ENCODE results near the gene GZF1. TPM values are rescaled to one million over a fixed set of nuclear protein-coding genes. Genes with fewer than 3 reads are reported as not detected.
A peak's percentile ranks its signal among the peaks of the same experiment; 100 is the strongest.

The GZF1 gene
- polyA plus RNA-seq, 1 experiment, result 22.7 TPM

DNA sequence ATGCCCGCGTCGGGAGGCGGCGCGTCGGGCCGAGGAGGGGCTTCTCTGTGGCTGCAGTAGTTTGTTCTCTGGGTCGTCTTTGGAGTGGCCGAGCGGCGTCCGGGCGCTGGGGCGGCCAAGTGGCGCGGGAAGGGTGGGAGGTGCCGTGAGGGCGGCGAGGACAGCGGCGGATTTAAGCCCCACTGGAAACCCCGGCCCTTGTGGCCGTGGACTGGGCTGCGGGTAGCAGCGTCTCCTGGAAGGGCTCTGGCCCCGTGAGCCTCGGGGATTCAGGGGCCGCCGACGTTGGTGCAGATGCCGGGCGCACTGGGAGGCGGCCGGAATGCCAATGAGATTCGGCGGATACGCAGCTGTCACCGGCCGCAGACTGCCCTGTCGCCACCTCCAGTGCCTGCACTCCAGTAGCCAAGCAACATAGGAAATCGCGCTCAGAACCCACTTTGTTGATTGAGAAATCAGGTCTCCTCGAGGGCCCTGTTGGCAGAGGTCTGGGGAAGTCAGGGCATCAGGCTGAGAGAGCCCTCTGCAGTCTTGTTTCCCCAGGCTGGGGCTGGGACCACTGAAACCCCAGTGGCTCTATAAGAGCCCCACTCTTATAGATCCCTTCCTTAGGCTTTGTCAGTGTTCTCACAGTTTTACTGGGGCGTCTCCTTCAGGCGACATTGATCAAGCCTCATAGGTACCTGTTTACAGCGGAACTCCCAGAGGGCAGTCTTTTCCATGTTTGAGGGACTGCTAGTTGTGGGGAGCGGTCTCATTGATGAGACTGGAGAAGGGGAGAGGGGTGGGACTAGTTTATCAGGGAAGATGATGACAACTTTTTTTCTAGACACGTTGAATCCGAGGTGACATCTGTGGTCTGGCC is 642 bp downstream of the GZF1 start:
- ChIA-PET CTCF (interaction anchor here (0.5 kb wide), 1 partner anchor 260 kb away, joined by 3 read pairs; no protein-coding TSS in a partner anchor), POLR2A (no interaction called here)
- DNase-seq (ENCODE audit: low read depth), result no peak
- peak overlapping the region; percentile 73 for H3K4me3 ChIP-seq (ENCODE audit: low read depth, low read length)
- H3K36me3 ChIP-seq (ENCODE audit: control insufficient read depth, insufficient read depth, low read length), result peaks cover 5% of the 10 kb centered on the region
- TF ChIP-seq, protein P1, sequence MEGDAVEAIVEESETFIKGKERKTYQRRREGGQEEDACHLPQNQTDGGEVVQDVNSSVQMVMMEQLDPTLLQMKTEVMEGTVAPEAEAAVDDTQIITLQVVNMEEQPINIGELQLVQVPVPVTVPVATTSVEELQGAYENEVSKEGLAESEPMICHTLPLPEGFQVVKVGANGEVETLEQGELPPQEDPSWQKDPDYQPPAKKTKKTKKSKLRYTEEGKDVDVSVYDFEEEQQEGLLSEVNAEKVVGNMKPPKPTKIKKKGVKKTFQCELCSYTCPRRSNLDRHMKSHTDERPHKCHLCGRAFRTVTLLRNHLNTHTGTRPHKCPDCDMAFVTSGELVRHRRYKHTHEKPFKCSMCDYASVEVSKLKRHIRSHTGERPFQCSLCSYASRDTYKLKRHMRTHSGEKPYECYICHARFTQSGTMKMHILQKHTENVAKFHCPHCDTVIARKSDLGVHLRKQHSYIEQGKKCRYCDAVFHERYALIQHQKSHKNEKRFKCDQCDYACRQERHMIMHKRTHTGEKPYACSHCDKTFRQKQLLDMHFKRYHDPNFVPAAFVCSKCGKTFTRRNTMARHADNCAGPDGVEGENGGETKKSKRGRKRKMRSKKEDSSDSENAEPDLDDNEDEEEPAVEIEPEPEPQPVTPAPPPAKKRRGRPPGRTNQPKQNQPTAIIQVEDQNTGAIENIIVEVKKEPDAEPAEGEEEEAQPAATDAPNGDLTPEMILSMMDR (IDR thresholded peaks at IDR 0.05; ENCODE audit: insufficient read depth, low read depth, low read length), result no peak
- H3K27me3 ChIP-seq (ENCODE audit: control insufficient read depth, insufficient read depth, low read length), result no peaks in the 10 kb centered on the region

DNA sequence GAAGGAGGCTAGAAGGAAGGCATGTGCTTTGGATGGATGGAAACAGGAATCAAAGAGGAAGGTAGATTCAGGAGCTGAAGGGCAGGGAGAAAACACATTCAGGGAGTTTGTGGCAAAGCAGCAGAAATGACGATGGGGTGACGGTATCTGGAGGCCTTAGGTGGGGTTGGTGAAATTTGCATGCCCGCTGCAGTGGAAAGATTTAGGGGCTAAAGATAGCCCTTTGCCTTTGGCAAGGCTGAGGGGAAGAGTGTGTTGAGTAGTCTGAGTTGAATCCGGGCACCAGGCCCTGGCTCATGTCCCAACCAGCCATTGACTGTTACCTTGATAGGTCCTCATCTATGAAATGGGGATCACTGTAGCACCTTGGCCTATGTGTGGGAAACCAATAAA is 1.3 kb downstream of the GZF1 start:
- no peak for DNase-seq (ENCODE audit: low read depth)

DNA sequence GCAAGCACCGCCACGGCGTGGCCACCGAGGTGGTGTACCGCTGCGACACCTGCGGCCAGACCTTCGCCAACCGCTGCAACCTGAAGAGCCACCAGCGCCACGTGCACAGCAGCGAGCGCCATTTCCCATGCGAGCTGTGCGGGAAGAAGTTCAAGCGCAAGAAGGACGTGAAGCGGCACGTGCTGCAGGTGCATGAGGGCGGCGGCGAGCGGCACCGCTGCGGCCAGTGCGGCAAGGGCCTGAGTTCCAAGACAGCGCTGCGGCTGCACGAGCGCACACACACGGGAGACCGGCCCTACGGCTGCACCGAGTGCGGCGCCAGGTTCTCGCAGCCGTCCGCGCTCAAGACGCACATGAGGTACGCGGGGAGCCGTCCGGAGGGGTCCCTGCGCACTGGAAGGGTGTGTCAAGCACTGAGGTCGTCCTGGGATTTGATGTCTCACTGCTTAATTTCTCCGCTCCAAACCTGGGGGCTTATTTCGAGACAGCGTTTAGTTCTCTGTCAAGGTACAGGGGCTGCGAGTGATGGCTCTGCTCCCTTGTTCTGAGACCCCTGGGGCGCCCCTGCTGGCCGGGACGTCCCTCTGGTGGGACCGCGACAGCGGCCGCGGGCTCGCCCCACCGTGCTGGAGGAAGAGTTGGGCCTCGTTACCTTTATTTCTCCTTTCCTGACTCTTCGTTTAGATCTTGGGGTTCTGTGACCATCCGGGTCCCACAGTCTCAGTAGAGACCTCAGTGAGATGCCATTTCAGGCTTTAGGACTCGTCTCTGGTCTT is 3.6 kb downstream of the GZF1 start:
- POLR2A ChIA-PET, result no interaction called here
- CTCF ChIA-PET, result no interaction called here
- DNase-seq (ENCODE audit: low read depth), result no peak
- peaks cover 14% of the 10 kb centered on the region for H3K36me3 ChIP-seq (ENCODE audit: control insufficient read depth, insufficient read depth, low read length)
- H3K27me3 ChIP-seq (ENCODE audit: control insufficient read depth, insufficient read depth, low read length), result no peaks in the 10 kb centered on the region
- TF ChIP-seq, protein P1 (IDR thresholded peaks at IDR 0.05; ENCODE audit: insufficient read depth, low read depth, low read length), result no peak
- no peak overlapping the region for H3K4me3 ChIP-seq (ENCODE audit: low read depth, low read length)

More for the DNA sequence above, 1.3 kb downstream of the GZF1 start:
- CTCF ChIA-PET, result no interaction called here
- TF ChIP-seq, protein P1 (IDR thresholded peaks at IDR 0.05; ENCODE audit: insufficient read depth, low read depth, low read length), result no peak
- Histone ChIP-seq H3K36me3 (ENCODE audit: control insufficient read depth, insufficient read depth, low read length) (peaks cover 5% of the 10 kb centered on the region), H3K4me3 (ENCODE audit: low read depth, low read length) (peak overlapping the region; percentile 73), H3K27me3 (ENCODE audit: control insufficient read depth, insufficient read depth, low read length) (no peaks in the 10 kb centered on the region)
- POLR2A ChIA-PET, result no interaction called here

DNA sequence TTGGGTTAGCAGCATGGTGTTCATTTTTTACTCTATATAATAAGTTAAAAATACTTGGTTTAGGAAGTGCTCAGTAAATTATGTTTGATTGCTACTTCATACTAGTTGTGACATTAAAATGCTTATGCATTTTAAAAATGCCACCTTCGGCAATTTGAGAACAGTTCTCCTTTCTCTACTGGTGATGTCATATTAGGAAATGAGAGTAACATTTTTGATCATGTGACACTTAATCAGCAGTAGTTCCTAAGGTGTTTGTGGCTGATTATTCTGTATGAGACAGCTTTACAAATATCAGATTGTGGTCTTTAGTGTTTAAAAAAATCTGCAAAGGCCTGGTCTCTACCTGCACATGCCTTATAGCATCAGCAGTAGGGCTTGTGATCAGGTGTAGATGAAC is 4.4 kb downstream of the GZF1 start:
- H3K4me3 ChIP-seq (ENCODE audit: low read depth, low read length), result no peak overlapping the region
- no peak for DNase-seq (ENCODE audit: low read depth)
- peaks cover 14% of the 10 kb centered on the region for H3K36me3 ChIP-seq (ENCODE audit: control insufficient read depth, insufficient read depth, low read length)
- TF ChIP-seq, protein P1 (IDR thresholded peaks at IDR 0.05; ENCODE audit: insufficient read depth, low read depth, low read length), result no peak
- H3K27me3 ChIP-seq (ENCODE audit: control insufficient read depth, insufficient read depth, low read length), result no peaks in the 10 kb centered on the region
- ChIA-PET POLR2A (no interaction called here), CTCF (interaction anchor here (0.6 to 1.0 kb wide), 2 partner anchors 26 to 277 kb away, joined by 3 read pairs; no protein-coding TSS in a partner anchor)

DNA sequence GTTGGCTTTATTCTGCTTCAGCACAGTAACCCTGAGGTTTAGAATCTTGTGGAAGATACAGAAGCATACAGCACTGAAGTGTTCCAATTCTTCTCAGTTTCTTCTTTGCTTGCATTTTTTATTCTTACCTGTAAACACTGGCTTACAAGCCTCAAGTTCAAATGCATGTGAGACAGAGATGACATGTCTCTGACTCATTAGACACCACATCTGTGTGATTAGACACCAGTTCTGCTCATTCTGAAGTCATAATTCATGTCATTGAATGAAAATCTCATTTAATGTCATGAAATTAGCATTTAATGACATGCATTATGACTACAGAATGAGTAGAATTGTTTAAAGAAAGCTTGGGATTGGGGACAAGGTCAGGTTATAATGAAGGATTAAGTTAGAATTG is 5.8 kb downstream of the GZF1 start:
- H3K27me3 ChIP-seq (ENCODE audit: control insufficient read depth, insufficient read depth, low read length), result no peaks in the 10 kb centered on the region
- no peak for DNase-seq (ENCODE audit: low read depth)
- H3K4me3 ChIP-seq (ENCODE audit: low read depth, low read length), result no peak overlapping the region
- TF ChIP-seq, protein P1 (IDR thresholded peaks at IDR 0.05; ENCODE audit: insufficient read depth, low read depth, low read length), result no peak
- CTCF ChIA-PET, result interaction anchor here (0.6 kb wide), 1 partner anchor 54 kb away, joined by 3 read pairs; the partner anchor contains the start of gene NAPB
- POLR2A ChIA-PET, result no interaction called here
- peaks cover 15% of the 10 kb centered on the region for H3K36me3 ChIP-seq (ENCODE audit: control insufficient read depth, insufficient read depth, low read length)

Data from BJ (cell line).